HG03159 (cell line): ENCODE data around the gene HDGFL2.
"Not testable (repeated sequence)": the region's sequence is repeated elsewhere in the genome, so short reads cannot be mapped to it uniquely, and the experiment has no call there.

ENCODE experiments used
- ATAC-seq: cut with Tn5 transposase; IDR thresholded peaks from one replicate; pipeline ENCODE4 v1.9.1; 2021; ENCODE audit warnings: mild to moderate bottlenecking, moderate library complexity; ENCODE audit not compliant: unreplicated experiment

The HDGFL2 gene

GRCh38 chr19:4529924-4530522 lies 57.9 kb downstream of the HDGFL2 start:
- ATAC-seq: no peak

- no peak for ATAC-seq
Measured at GRCh38 chr19:4531562-4532165, 59.6 kb downstream of the HDGFL2 start.

GRCh38 chr19:4533334-4533733 lies 61.2 kb downstream of the HDGFL2 start:
- no peak for ATAC-seq

- ATAC-seq: no peak
Measured at GRCh38 chr19:4533835-4534424, 61.8 kb downstream of the HDGFL2 start.

- ATAC-seq: no peak
Measured at GRCh38 chr19:4534836-4535658, 63.0 kb downstream of the HDGFL2 start, which contains the start of gene PLIN5. TSS of gene PLIN5 (minus strand) at chr19:4535224. CDS start at chr19:4534074, 1,150 bp downstream.

GRCh38 chr19:4536798-4537197 lies 64.7 kb downstream of the HDGFL2 start:
- ATAC-seq: no peak

- ATAC-seq: no peak
Measured at GRCh38 chr19:4537953-4538600, 66.0 kb downstream of the HDGFL2 start.

GRCh38 chr19:4538601-4538954 lies 66.5 kb downstream of the HDGFL2 start:
- no peak for ATAC-seq

GRCh38 chr19:4539169-4539692 lies 67.1 kb downstream of the HDGFL2 start:
- ATAC-seq: no peak

- no peak for ATAC-seq
Measured at GRCh38 chr19:4539693-4540581, 67.8 kb downstream of the HDGFL2 start, which contains the start of gene LRG1. TSS of gene LRG1 (minus strand) at chr19:4540036. CDS start at chr19:4540013, 23 bp downstream.

GRCh38 chr19:4541114-4541805 lies 69.2 kb downstream of the HDGFL2 start:
- no peak for ATAC-seq

GRCh38 chr19:4541806-4542145 lies 69.7 kb downstream of the HDGFL2 start:
- not testable (repeated sequence) for ATAC-seq

- no peak for ATAC-seq
Measured at GRCh38 chr19:4542896-4543841, 71.1 kb downstream of the HDGFL2 start.

GRCh38 chr19:4543842-4544647 lies 71.9 kb downstream of the HDGFL2 start:
- ATAC-seq: no peak

- ATAC-seq: no peak
Measured at GRCh38 chr19:4547303-4548237, 75.5 kb downstream of the HDGFL2 start.

GRCh38 chr19:4548238-4548584 lies 76.1 kb downstream of the HDGFL2 start:
- no peak for ATAC-seq
